Natural killer cell (primary cell): ENCODE measurements around the gene NTSR2. TPM values are rescaled to one million over a fixed set of nuclear protein-coding genes. Genes with fewer than 3 reads are reported as not detected.

Source experiments
- ATAC-seq, 3 donors: fragments of 150-1000 bp in 2 of 3; fragments of 200-7000 bp in 1 of 3; cut with Tn5 transposase; 1 replicate in 1 of 3; 2 replicates in 2 of 3; pipeline ENCODE4 v1.10.0; 2021; ENCODE audit warnings: mild to moderate bottlenecking in 2 of 3, moderate library complexity in 2 of 3
- DNase-seq, 2 donors: peaks; one replicate each; pipeline versions ENCODE4 v3.0.0 to v3.0.0-alpha.2; 2013 to 2021; ENCODE audit warnings: mixed read lengths in 1 of 2
- H3K27ac ChIP-seq: one replicate; pipeline ENCODE4 v1.5.1; 2013; ENCODE audit warnings: mild to moderate bottlenecking, low read length
- H3K27me3 ChIP-seq: one replicate; pipeline ENCODE4 v1.6.1; 2013; ENCODE audit warnings: low read length; ENCODE audit not compliant: control insufficient read depth, insufficient read depth
- H3K36me3 ChIP-seq: one replicate; pipeline ENCODE4 v1.6.1; 2013; ENCODE audit warnings: low read length; ENCODE audit not compliant: control insufficient read depth, insufficient read depth
- H3K4me1 ChIP-seq: one replicate; pipeline ENCODE4 v1.6.1; 2013; ENCODE audit warnings: low read length; ENCODE audit not compliant: control insufficient read depth, insufficient read depth
- H3K4me3 ChIP-seq: one replicate; pipeline ENCODE4 v1.5.1; 2013; ENCODE audit warnings: low read length
- H3K9me3 ChIP-seq: one replicate; pipeline ENCODE4 v1.6.1; 2013; ENCODE audit warnings: low read length; ENCODE audit not compliant: control insufficient read depth, insufficient read depth
- H3K27ac Mint-ChIP-seq, 2 donors: one replicate each; pipeline ENCODE4 v1.8.0; 2022; ENCODE audit warnings: mild to moderate bottlenecking in 2 of 2, mixed read lengths in 2 of 2, moderate library complexity in 1 of 2
- H3K27me3 Mint-ChIP-seq, 2 donors: one replicate each; pipeline ENCODE4 v1.8.0; 2022; ENCODE audit warnings: low read depth in 2 of 2, mixed read lengths in 2 of 2
- H3K36me3 Mint-ChIP-seq: one replicate; pipeline ENCODE4 v1.8.0; 2022; ENCODE audit warnings: mixed read lengths
- H3K4me1 Mint-ChIP-seq, 2 donors: one replicate each; pipeline ENCODE4 v1.8.0; 2022; ENCODE audit warnings: mixed read lengths in 2 of 2
- H3K4me3 Mint-ChIP-seq: one replicate; pipeline ENCODE4 v1.8.0; 2022; ENCODE audit warnings: mild to moderate bottlenecking, moderate library complexity, mixed read lengths
- H3K9me3 Mint-ChIP-seq, 2 donors: one replicate each; pipeline ENCODE4 v1.8.0; 2022; ENCODE audit warnings: mixed read lengths in 2 of 2
- WGBS: methylation state at CpG from one replicate; pipeline ENCODE4 v1.1.7; 2013; ENCODE audit warnings: missing lambda C conversion rate; ENCODE audit not compliant: insufficient coverage; 5-methylcytosine and 5-hydroxymethylcytosine counted together
- intact Hi-C: fragments of 100-400 bp; cut with micrococcal nuclease; formaldehyde crosslinking; loops from one replicate; pipeline ENCODE4 v1.14.2; 2022
- total RNA-seq, 4 donors: library from RNA; stranded (reverse); fragments of 120-200 nt in 1 of 4; gene quantifications; one replicate each; pipeline versions ENCODE4 v1.2.3 to v1.2.4, GENCODE V29; 2013 to 2022
- TF ChIP-seq, protein P1 (sequence below): fragments of 200-600 bp; IDR thresholded peaks from one replicate; pipeline ENCODE4 v1.8.0; 2022; ENCODE audit warnings: antibody characterized with exemption

NTSR2 gene
- total RNA-seq, 3 donors from 2014 or later (not counting 1 experiment from before 2014, with no cell fraction given): not detected

DNA sequence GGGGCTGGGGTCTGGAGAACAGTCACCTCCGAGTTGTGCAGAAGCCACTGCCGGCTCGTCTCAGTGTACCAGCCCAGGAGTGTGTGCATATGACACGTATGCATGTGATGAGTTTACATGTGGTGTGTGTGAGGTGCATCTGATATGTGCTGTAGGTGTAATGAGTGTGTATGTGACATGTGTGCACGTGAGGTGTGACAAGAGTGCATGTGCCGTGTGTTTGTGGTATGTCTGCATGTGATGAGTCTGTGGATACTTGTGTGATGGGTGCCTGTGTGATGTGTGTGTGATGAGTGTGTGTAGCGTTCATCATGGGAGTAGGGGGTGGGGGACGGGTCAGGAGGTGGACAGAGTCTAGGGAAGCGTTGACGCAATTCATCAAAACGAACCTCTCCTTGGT is 12.8 kb downstream of the NTSR2 start:
- Mint-ChIP-seq H3K4me1 (no peaks in the 10 kb centered on the region), H3K4me3 (no peak overlapping the region), H3K9me3 (peaks cover 0 to 2% of the 10 kb centered on the region in 2 donors), H3K27me3 (peaks cover 12 to 14% of the 10 kb centered on the region in 2 donors), H3K27ac (no peak overlapping the region), H3K36me3 (no peaks in the 10 kb centered on the region)
- ATAC-seq (no peak), DNase-seq (no peak)
- intact Hi-C loops: no loop called here
- Histone ChIP-seq H3K4me1 (no peaks in the 10 kb centered on the region), H3K36me3 (no peaks in the 10 kb centered on the region), H3K4me3 (no peak overlapping the region), H3K27ac (no peak overlapping the region), H3K27me3 (no peaks in the 10 kb centered on the region), H3K9me3 (no peaks in the 10 kb centered on the region)
- TF ChIP-seq, protein P1, sequence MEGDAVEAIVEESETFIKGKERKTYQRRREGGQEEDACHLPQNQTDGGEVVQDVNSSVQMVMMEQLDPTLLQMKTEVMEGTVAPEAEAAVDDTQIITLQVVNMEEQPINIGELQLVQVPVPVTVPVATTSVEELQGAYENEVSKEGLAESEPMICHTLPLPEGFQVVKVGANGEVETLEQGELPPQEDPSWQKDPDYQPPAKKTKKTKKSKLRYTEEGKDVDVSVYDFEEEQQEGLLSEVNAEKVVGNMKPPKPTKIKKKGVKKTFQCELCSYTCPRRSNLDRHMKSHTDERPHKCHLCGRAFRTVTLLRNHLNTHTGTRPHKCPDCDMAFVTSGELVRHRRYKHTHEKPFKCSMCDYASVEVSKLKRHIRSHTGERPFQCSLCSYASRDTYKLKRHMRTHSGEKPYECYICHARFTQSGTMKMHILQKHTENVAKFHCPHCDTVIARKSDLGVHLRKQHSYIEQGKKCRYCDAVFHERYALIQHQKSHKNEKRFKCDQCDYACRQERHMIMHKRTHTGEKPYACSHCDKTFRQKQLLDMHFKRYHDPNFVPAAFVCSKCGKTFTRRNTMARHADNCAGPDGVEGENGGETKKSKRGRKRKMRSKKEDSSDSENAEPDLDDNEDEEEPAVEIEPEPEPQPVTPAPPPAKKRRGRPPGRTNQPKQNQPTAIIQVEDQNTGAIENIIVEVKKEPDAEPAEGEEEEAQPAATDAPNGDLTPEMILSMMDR: no peak
- 91% methylated on average over 10 of the region's 11 CpGs for WGBS

DNA sequence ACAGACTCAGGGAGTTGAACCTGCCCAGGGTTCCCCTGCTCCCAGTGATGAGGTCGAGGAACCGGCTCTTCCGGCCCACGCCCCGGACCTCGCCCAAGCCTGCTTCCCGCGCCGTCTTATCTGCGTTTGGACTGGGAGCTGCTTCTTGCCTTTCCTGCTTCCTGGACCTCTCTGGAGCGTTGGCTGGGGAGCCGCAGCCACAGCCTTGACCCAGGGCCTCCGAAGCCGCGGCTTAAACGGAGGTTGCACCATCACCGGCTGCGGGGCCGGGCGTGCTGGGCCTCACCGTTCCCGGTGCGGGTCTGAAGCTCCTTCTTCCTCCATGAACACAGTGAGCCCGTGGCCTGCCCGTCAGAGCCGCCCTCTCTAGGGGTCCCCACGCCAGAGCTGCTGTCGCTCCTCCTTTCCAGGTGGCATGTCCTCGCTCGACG is 13.3 kb downstream of the NTSR2 start:
- ATAC-seq (no peak), DNase-seq (no peak)
- peaks cover 8 to 10% of the 10 kb centered on the region in 2 donors for H3K27me3 Mint-ChIP-seq
- TF ChIP-seq, protein P1: no peak
- Histone ChIP-seq H3K27me3 (no peaks in the 10 kb centered on the region), H3K4me1 (no peaks in the 10 kb centered on the region), H3K9me3 (no peaks in the 10 kb centered on the region), H3K4me3 (no peak overlapping the region), H3K27ac (no peak overlapping the region), H3K36me3 (no peaks in the 10 kb centered on the region)
- H3K9me3 Mint-ChIP-seq: no peaks in the 10 kb centered on the region
- no peak overlapping the region for H3K27ac Mint-ChIP-seq
- no peaks in the 10 kb centered on the region for H3K36me3 Mint-ChIP-seq
- no peak overlapping the region for H3K4me3 Mint-ChIP-seq
- H3K4me1 Mint-ChIP-seq: no peaks in the 10 kb centered on the region
- intact Hi-C loops: no loop called here
- WGBS: 89% methylated on average over 31 of the region's 31 CpGs

DNA sequence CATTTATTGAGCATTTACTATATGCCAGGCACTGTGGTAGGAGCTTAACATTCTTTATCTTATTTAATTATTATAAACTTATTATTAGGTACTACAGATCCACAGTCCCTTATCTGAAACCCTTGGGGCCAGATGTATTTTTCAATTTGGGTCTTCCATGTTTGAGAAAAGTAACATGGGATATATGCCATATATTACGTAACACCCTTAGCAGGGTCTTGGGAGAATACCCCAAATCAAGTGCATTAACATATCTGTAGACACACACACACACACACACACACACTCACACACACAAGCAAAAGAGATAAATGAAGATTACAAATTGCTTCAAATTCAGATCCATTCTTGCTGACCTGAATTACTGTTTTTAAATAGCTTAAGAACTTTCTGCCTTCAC is 13.7 kb downstream of the NTSR2 start:
- TF ChIP-seq, protein P1: no peak
- ATAC-seq (no peak), DNase-seq (no peak)
- Histone ChIP-seq H3K4me3 (no peak overlapping the region), H3K4me1 (no peaks in the 10 kb centered on the region), H3K27ac (no peak overlapping the region), H3K36me3 (no peaks in the 10 kb centered on the region), H3K27me3 (no peaks in the 10 kb centered on the region), H3K9me3 (no peaks in the 10 kb centered on the region)
- Mint-ChIP-seq H3K27me3 (peaks cover 6 to 8% of the 10 kb centered on the region in 2 donors), H3K36me3 (no peaks in the 10 kb centered on the region), H3K4me3 (no peak overlapping the region), H3K27ac (no peak overlapping the region), H3K4me1 (no peaks in the 10 kb centered on the region), H3K9me3 (no peaks in the 10 kb centered on the region)
- intact Hi-C loops: no loop called here
- 83% methylated on average over 1 of the region's 1 CpG for WGBS

DNA sequence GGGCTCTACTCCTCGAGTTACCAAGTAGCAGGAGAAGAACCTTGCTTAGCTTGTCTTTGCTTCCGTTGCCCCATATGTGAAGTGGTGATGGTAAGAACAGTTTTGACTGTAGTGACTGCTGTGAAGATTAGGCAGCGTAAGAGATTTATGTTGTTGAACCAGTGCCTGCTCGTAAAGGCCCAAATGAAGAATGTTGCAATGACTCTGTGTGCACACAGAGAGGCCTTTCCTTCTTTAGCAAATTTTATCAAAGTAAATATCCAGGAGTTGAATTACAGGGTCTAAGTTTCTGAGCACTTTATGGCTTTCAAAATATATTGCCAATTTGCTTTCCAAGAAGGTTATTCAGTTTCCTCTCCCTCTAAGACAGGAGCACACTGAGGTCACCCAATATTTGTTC is 14.5 kb downstream of the NTSR2 start:
- H3K27ac Mint-ChIP-seq: no peak overlapping the region
- H3K4me1 Mint-ChIP-seq: no peaks in the 10 kb centered on the region
- H3K4me3 Mint-ChIP-seq: no peak overlapping the region
- Histone ChIP-seq H3K9me3 (no peaks in the 10 kb centered on the region), H3K36me3 (no peaks in the 10 kb centered on the region), H3K4me1 (no peaks in the 10 kb centered on the region), H3K4me3 (no peak overlapping the region), H3K27me3 (no peaks in the 10 kb centered on the region), H3K27ac (no peak overlapping the region)
- H3K36me3 Mint-ChIP-seq: no peaks in the 10 kb centered on the region
- intact Hi-C loops: no loop called here
- TF ChIP-seq, protein P1: no peak
- WGBS: 82% methylated on average over 4 of the region's 4 CpGs
- no peaks in the 10 kb centered on the region for H3K9me3 Mint-ChIP-seq
- ATAC-seq (no peak), DNase-seq (no peak)
- H3K27me3 Mint-ChIP-seq: peaks cover 0 to 3% of the 10 kb centered on the region in 2 donors
